NCI-H748 treated with DMSO at 0.1 percent for 48 hours (cell line): Measurements from ENCODE around the gene FAF1.
A peak's percentile ranks its signal among the peaks of the same experiment; 100 is the strongest.
"Not testable (repeated sequence)": the region's sequence is repeated elsewhere in the genome, so short reads cannot be mapped to it uniquely, and the experiment has no call there.

ENCODE experiments used
- DNase-seq: peaks from one replicate; lab custom pipeline; 2025; lab: John Stamatoyannopoulos, UW

Gene FAF1

DNA sequence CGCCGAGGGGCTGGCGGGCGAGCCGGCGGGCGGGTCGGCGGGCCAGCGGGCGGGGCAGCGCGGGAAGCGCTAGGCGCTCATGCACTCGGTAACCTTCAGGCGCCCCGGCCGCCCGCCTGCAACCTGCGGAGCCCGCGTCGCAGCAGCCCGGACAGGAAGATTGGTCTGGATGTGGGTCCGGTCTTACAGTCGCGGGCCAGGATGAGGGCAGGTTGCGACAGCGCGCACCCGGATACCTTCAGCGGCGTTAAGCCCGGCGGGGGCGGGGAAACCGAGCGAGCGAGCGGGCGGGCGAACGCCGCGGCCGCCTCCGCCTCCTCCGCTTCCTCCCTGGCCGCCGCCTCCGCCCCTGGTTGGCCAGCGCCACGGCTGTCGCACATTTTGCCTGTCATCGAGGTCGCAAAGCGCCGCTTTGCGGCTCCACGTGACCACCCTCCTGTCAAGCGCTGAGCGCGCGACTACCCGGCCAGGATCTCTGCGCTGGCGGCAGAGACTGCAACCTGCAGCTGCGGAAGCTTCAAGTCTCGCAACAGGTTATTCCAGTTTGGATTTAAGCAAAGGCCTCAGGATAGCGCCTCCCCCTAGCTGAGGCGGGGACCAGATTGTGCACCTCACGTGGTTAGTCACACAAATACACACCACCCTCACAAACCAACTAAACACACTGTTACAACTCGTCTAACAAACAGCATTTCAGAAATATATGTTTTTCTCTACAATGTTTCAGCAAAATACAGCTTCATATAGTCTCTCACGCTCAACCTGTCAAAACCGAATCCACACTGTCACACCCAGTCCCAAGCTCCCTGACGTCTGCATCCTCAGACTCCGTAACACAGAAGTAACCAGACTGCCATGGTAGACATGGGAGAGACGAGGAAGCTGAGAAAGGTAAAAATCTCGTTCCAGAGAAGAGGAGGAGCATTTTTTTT is at the start of gene FAF1:
FAF1 (minus strand) TSS at position 355 of the 932 bp plus-strand sequence. CDS start 456 bp downstream, outside the sequence.
- peak; percentile 93 for DNase-seq

- DNase-seq = no peak
Observed at GRCh38 chr1:51009381-51009780, 49.3 kb upstream of the FAF1 start.

- not testable (repeated sequence) for DNase-seq
Observed at GRCh38 chr1:51005549-51005948, 45.5 kb upstream of the FAF1 start.

DNA sequence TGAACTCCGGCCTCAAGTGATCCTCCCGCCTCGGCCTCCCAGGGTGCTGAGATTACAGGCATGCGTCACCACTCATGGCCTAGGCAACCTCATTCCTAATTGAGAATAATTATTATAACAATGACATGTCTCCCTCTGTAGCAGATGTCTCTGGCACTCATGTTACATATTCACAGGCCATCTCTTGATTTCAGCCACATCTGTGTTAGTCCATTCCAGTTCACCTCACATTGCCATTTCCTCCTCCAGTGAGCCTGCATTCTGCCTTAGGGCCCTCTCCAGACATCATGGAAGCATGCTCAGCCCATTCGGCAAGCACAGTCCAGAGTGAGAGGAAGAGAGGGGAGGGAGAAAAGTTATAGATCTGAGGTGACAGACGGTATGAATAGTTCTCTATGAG is 42.4 kb upstream of the FAF1 start:
- peak; percentile 19 for DNase-seq

- no peak for DNase-seq
Observed at GRCh38 chr1:51000651-51001050, 40.6 kb upstream of the FAF1 start.

GRCh38 chr1:51000160-51000559 is 40.1 kb upstream of the FAF1 start:
- no peak for DNase-seq

GRCh38 chr1:50999375-50999774 is 39.3 kb upstream of the FAF1 start:
- not testable (repeated sequence) for DNase-seq

GRCh38 chr1:50996083-50996482 is 36.0 kb upstream of the FAF1 start:
- DNase-seq = no peak

DNA sequence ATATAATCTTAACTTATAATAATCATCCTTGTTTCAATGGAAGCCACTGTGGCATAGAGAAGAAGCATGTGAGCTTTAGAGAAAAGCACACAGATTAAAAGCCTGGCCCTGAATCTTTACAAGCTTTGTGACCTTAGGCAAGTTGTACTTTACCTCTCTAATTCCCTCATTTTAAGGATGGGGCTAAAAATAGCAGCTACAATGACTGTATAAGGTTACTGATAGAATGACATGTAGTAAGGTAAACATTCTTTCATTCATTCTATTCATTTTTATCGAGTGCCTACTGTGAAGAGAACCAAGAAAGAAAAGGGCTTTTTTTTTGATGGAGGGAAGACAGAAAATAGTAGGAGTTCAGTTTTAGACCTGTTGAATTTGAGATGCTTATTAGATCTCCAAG is 35.6 kb upstream of the FAF1 start:
- peak; percentile 60 for DNase-seq

- DNase-seq = no peak
Observed at GRCh38 chr1:50994997-50995396, 34.9 kb upstream of the FAF1 start.

- no peak for DNase-seq
Observed at GRCh38 chr1:50993645-50994044, 33.6 kb upstream of the FAF1 start.

DNA sequence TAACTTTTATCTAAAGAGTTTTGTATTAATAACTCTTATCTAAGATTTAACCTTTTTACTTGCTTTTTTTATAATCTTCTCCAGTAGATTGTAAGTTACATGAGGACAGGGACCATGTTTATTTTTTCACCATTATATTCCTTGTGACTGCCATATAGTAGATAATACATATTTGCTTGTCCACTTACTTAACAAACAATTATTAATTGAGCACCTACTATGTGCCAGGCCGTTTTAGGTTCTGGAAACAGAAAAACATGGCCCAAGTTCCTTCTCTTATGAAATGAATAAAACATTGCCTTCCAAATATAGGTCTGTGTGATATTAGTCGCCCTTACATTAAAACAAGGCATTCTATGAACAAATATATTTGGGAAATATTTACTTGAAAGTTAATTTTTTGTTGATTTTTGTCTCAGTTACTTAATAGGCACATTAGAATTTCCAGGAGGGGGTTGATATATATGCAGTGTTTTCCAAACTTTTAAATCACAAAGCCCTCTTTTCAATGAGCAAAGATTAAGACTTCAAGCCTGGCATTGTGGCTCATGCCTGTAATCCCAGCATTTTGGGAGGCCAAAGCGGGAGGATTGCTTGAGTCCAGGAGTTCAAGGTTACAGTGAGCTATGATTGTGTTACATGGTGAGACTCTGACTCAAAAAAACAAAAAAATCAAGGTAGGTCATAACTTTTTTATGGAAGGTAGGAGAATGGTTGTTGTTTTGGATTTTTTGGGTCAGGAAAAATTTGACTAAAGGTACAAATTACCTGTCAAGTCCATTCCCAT is 32.7 kb upstream of the FAF1 start:
- DNase-seq = no peak

- DNase-seq = no peak
Observed at GRCh38 chr1:50989694-50990093, 29.6 kb upstream of the FAF1 start.

DNA sequence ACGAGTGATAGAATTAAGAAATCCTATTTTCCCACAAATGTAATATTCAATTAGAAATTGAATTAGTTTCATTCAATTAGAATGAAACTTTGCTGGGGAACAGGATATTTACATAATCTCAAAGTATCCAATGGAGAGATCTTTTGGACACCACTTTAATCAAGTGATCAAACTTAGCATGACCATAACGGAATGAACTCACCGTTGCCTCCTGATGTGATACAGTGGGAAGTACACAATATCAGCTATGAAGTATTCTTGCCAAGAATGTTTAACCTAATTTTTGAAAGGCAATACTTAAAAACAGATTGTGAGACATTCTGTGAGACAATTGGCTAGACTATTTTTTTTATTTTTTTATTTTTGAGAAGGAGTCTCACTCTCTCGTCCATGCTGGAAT is 26.6 kb upstream of the FAF1 start:
- no peak for DNase-seq

GRCh38 chr1:50985094-50985493 is 25.0 kb upstream of the FAF1 start:
- no peak for DNase-seq

GRCh38 chr1:50983219-50983802 is 23.2 kb upstream of the FAF1 start:
- DNase-seq = peak; percentile 95

DNA sequence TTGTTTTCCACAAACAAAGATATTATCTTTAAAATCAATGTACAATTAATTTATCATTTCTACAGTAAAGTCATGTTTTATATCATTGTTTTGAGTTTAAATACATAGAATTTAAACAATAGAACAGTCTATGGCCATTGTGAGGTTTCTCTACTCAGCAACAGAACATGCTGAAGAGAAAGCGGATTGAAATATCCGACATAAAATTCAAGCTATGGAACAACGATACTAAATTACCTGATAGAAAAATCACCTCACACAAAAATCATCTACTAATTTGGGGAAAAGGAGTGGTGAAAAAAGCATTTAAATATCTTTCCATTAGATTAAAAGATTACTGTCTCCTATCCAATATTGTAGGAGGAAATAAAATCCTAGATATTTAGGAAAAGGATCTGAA is 22.5 kb upstream of the FAF1 start:
- peak; percentile 80 for DNase-seq

DNA sequence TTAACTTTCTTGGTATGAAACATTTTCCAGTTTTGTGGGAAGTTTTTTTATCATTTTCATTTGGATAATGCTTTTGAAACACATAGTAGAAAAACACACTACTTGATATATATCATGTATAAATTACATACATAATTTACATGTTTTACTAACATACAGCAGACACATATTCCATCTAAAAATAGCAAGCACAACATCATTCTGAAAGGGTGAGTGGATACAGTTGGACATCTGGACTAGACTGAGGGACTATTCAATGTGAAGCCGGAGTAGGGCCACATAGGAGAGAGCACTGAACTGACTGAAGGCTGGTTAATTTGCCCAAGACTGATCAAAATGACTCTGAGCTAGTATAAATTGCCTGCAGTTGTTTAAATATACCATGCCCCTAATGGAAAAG is 21.7 kb upstream of the FAF1 start:
- peak; percentile 94 for DNase-seq

GRCh38 chr1:50980505-50980904 is 20.4 kb upstream of the FAF1 start:
- peak; percentile 43 for DNase-seq

- peak; percentile 48 for DNase-seq
Observed at GRCh38 chr1:50979937-50980336, 19.9 kb upstream of the FAF1 start.

DNA sequence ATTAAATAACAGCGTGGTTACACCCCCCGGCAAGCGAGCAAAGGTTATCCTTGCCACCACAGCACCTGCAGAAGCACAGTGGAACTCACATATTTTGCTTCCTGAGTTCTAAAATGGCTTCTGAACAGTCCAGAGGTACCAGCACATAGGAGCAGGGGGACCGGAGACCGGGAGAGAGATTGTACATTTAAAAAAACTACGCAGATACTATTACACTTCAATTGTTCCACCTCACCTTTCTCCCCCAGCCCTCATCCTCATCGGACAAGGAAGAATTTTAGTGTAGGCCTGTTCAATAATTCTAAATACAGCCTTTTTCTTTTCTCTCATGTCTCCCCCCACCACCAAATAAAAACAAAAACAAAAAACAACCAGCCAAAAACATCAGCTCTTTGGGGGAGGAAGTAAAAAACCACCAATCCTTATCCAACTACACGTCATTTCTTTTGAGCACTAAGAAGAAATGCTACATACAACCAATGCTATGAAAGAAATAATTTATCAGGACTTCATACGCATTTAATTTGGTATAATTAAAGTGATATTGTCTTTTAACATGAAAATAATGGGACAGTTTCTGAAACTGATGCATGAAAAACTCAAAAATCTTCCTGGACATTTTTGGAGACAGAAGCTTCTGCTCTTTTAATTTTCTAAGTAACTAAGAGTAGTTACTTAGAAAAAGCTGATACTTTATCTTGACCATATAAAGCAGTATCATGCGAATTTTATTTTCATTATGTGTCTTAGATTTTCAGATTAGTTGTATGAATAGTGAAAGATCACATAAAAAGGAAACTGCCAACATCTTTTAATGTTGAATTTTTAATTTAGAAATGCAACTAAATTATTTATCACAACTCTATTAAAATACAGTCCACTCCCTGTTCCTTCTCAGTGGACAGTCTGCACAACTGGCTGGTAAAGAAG is 19.1 kb upstream of the FAF1 start:
- peak; percentile 72 for DNase-seq
